HG02678 (cell line): ENCODE measurements around the gene BCO1.
A peak's percentile ranks its signal among the peaks of the same experiment; 100 is the strongest.

Experiments
- ATAC-seq: cut with Tn5 transposase; IDR thresholded peaks from one replicate; pipeline ENCODE4 v1.9.1; 2021; ENCODE audit warnings: mild to moderate bottlenecking, moderate library complexity; ENCODE audit not compliant: unreplicated experiment

The BCO1 gene

GRCh38 chr16:81315271-81316175 is 77.0 kb downstream of the BCO1 start:
- ATAC-seq = peak; percentile 27

GRCh38 chr16:81316176-81316496 is 77.6 kb downstream of the BCO1 start:
- ATAC-seq = no peak

GRCh38 chr16:81318711-81319110 is 80.2 kb downstream of the BCO1 start:
- no peak for ATAC-seq

GRCh38 chr16:81319221-81319912 is 80.9 kb downstream of the BCO1 start:
- no peak for ATAC-seq

GRCh38 chr16:81321039-81321438 is 82.5 kb downstream of the BCO1 start:
- no peak for ATAC-seq

- no peak for ATAC-seq
Observed at GRCh38 chr16:81321536-81321935, 83.0 kb downstream of the BCO1 start.

GRCh38 chr16:81324808-81325207 is 86.3 kb downstream of the BCO1 start:
- no peak for ATAC-seq

- no peak for ATAC-seq
Observed at GRCh38 chr16:81327011-81327410, 88.5 kb downstream of the BCO1 start.

GRCh38 chr16:81327447-81328196 is 89.1 kb downstream of the BCO1 start:
- ATAC-seq = no peak

- ATAC-seq = no peak
Observed at GRCh38 chr16:81329947-81330346, 91.5 kb downstream of the BCO1 start.

GRCh38 chr16:81333356-81333755 is 94.9 kb downstream of the BCO1 start:
- no peak for ATAC-seq

- no peak for ATAC-seq
Observed at GRCh38 chr16:81335669-81336068, 97.2 kb downstream of the BCO1 start.

- ATAC-seq = no peak
Observed at GRCh38 chr16:81337097-81337496, 98.6 kb downstream of the BCO1 start.
